OCI-LY3 (cell line): Measurements from ENCODE around the gene DLX3.

Source experiments
- EZH2phosphoT487 ChIP-seq: fragments of 200-600 bp; shearing (Covaris generic); IDR thresholded peaks from 2 replicates; pipeline ENCODE4 v1.6.1; 2018; ENCODE audit warnings: antibody characterized with exemption, mixed run types, low read depth
- TF ChIP-seq, protein P1 (sequence below): fragments of 200-600, 300-600 bp; sonication (generic); IDR thresholded peaks from 2 replicates; pipeline ENCODE4 v1.5.1; 2014; ENCODE audit warnings: antibody characterized with exemption, low read length, low read depth

DNA sequence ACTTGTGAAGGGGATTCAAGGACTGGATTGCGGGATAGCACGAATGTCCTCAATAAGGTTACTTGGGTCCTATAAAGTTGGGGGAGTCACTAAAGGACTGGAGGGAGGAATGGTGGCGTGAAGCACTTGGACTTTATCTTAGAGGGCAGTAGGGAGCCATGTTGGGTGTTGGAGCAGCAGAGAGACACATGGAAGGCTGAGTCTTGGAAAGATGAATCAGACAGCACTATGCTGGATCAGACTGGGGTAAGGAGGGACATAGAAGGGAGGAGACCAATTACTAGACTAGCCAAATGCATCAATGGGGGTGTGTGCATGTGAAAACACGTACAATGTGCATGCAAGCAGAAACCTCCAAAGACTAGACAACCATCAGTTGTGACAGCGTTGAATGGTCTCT is 52.1 kb downstream of the DLX3 start:
- TF ChIP-seq, protein P1, sequence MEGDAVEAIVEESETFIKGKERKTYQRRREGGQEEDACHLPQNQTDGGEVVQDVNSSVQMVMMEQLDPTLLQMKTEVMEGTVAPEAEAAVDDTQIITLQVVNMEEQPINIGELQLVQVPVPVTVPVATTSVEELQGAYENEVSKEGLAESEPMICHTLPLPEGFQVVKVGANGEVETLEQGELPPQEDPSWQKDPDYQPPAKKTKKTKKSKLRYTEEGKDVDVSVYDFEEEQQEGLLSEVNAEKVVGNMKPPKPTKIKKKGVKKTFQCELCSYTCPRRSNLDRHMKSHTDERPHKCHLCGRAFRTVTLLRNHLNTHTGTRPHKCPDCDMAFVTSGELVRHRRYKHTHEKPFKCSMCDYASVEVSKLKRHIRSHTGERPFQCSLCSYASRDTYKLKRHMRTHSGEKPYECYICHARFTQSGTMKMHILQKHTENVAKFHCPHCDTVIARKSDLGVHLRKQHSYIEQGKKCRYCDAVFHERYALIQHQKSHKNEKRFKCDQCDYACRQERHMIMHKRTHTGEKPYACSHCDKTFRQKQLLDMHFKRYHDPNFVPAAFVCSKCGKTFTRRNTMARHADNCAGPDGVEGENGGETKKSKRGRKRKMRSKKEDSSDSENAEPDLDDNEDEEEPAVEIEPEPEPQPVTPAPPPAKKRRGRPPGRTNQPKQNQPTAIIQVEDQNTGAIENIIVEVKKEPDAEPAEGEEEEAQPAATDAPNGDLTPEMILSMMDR: no peak
- no peak for TF ChIP-seq EZH2phosphoT487
